ENCODE measurements around the gene DAND5.

The DAND5 gene

GRCh38 chr19:12994701-12995595, 25.6 kb downstream of the DAND5 start, which contains the start of gene NFIX:
Gene NFIX, plus strand, starts transcription at chr19:12995475. Its CDS starts 363 bp downstream, at chr19:12995838.
- DNase-seq = peak; percentile 29 to 47

GRCh38 chr19:12995596-12996405, 26.4 kb downstream of the DAND5 start:
- no peak for DNase-seq

DNA sequence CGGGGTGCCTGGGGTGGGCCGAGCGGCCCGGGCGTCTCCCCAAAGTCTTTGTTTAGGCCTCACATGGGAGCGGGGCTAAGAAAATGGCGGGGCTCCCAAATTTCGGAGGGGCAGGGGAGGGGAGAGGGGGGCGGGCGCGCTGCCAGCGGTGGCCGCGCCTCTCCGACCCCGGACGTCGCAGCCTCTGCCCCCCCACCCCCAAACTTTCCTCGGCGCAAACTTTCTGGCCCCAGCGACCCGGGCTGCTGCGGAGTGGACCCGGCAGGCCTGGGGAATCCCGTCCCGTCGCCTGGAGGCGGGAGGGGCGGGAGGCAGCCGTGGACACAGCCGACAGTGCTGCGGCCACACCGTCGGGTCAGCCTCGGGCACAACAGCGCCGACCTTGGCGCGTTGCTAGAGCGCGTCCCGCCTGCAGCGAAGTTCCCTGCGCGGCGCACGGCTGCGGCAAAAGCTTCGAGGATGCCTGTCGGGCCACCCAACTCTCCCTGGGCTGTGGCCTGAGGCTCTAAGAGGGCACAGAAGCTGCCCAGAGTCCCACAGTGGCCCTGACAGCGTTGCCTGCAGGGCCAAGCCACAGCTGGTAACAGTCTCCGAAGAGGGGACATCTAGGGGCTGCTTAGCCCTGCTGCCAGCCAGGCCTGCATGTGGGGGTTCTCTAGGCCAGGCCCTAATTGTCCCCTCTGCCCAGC, 27.2 kb downstream of the DAND5 start:
- DNase-seq = no peak

DNA sequence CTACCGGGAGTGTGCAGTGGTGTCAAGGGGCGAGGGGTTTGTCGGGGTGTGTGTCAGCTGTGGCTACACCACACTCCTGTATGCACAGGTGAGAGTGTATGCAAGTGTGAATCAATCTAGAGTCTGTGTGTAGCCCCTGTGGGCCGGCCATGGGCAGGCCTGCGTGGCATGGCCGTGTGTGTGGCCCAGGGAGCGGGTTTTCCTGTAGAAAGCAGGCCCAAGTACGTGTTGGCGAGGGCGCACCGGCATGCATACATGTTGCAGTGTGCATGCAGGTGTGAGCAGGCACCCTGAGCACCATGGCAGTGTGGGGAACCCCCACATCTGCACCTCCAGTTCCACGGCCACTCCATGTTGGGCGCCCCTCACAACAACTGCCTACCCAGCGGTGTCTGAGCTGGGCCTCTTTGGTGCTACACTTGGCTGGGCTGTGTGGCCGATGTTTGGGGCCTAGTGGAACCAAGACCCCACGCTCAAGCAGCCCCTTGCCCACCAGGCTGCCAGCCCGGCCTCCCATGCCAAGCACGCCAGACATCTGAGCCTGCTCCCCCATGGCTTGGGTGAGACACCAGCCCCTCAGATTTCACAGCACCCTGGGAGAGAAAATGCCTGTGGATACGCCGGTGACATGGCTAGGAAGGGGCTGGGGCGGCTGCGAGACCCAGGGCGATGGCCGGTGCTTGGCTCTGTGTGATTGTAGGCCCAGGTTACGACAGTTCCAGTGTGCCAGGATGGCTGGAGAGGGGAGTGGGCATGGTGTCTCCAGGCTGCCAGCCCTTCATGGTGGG, 28.0 kb downstream of the DAND5 start:
- no peak for DNase-seq

- no peak for DNase-seq
Measured at GRCh38 chr19:12997967-12998940, 28.9 kb downstream of the DAND5 start.

DNA sequence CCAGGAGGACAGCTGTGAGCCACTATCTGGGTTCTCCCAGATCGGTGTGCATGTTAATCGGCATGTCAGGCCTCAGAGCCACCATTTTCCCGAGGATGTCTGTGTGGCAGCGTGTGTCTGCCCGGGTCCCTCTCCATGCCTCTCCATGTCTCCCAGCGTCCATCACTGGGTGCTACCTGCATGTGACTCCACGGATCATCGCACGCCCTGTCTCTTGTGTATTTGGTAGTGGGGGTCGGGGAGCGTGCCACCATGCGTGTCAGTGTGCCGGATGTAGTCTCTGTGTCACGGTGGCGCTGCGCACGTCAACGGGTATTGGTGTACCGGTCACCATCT, 31.8 kb downstream of the DAND5 start:
- no peak for DNase-seq

- no peak for DNase-seq
Measured at GRCh38 chr19:13001502-13002165, 32.3 kb downstream of the DAND5 start.

GRCh38 chr19:13002166-13002898, 33.0 kb downstream of the DAND5 start:
- no peak for DNase-seq

DNA sequence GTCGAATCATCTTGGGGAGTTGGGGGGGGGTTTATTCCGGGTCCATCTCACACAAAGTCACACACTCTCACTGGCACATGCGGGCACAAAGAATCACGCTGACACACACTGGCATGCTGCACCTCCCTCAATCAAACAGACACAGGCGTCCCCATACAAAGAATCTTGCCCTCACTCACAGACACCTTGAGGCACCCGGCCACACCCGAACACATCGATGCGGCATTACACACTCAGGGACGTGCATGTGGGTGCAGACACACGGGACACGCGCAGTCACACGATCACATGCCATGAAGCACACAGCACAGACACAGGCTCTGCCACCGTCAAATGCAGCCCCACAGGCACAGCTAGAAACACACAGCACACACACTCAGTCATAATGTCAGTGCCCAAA, 33.7 kb downstream of the DAND5 start:
- no peak for DNase-seq

DNA sequence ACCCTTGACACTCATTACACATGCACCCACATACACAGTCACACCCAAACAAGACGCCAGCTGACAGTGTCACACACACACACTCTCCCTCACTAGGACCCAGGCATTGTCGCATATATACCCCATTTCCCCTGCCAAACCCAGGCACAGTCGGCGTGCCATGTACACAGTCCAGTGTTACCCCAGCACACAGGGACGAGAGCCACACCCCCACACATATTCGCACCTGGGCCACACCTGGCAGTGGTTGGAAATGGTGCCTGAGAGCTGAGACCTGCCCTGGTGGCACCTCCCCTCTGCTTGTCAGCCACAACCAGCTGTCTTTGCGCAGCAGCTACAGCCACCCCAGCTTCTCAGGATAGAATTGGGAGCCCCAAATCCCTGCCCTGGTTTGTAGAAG, 34.9 kb downstream of the DAND5 start:
- no peak for DNase-seq

DNA sequence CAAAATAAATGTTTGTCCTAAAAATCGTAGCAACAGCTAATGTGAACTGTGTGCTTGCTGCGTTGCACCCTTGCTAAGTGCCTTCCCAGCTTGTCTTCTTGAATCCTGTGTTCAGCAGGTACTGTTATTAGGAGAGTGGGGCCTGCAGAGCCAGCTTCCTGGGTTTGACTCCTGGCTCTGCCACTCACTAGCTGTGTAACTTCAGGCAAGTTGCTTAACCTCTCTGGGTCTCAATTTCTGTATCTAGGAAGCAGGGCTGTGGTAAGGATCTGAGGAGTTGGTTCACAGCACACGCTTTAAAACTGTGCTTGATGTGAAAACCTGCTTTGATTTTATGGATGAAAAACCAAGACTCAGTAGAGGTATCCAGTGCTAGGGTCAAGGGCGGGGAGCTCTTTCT, 35.9 kb downstream of the DAND5 start:
- DNase-seq = no peak

DNA sequence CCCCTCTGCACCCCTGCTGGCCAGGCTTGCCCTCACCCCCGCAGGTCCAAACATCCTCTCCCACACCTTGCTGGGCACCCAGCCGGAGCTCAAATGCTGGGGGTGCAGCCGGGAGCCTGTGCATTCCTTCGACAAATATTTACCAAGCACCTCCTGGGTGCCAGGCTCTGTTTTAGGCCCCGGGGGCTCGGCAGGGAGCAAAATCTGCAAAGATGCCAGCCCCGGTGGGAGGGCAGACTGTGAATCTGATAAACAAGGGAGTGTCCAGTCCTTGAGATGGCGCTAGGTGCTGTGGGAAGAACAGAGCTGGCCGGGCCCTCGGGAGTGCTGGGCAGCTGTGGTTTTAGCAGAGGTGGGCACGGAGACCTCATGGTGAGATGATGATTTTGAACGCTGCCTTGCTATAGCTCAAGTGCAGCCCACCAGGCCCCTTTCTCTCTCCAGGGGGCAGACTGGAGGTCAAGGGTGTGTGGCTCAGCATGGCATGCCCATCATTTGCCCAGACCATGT, 36.5 kb downstream of the DAND5 start:
- no peak for DNase-seq

GRCh38 chr19:13006431-13007281, 37.3 kb downstream of the DAND5 start:
- DNase-seq = no peak

DNA sequence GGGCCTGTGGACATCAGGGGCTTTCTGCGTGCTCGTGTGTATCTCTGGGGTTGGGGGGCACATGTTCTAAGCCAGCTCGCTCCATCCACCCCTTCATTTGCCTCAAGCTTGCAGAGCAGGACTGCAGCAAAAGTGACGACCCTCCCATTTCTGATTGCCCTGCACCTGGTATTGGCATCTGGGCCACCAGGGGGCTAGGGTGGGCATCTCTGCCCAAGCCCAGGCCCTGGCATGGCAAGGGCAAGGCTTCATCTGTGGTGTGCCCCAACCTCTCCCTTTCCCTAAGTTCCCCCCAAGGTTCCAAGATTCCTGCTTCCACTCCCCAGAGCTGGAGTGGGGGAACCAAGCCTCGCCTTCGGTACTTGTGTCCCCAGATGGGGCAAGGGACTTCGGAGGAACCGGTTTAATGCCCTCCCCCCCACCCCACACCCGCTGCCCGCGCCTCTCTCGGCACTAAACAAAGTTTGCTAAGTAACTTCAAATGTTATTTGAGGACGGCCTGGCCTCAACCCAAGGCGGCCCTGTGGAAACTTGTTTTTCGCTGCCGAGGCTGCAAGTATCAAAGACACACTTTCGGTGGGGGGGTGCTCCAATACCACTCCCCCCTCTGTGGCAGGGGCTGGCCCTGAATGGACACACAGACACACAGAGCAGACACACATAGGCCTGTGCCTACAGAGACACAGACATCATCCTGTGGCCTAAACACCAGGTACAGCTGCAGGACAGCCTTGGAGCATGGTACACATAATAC, 38.1 kb downstream of the DAND5 start:
- DNase-seq = no peak

DNA sequence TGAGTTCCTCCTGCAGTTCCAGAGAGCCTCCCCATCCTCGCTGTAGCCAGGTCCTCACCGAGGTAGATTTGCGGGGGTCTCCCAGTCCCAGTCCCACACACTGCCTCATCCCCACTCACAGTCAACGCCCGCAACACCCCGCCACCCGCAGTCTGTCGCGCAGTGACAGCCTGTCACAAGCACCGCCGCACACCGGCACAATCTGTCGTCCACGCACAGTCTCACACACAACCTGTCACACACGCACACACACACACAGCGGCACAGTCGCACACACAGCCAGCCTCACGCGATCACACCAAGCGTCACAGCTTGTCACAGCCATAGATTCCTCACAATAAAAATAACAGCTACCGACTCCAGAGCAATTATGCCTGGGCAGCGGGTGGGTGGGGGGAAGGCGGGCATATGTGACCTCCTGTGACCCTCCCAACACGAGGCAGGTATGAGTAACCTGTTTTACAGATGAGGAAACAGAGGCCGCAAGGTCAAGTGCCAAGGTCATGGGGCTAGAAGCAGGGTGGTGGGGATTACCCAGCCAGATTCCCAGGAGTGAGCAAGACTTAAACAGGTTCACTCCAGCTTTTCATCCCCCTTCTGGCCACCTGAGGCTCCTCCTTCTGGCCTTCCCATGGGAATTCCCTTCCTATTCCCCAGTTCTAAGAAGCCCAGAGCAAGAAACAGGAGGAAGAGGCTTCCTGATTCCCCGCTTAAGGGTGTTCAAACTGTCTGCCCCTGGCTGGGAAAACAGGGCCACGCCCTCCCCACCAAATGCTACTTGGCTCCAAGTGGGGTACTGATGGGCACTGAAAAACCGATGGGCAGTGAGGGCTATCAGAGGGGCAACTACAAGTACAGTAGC, 39.8 kb downstream of the DAND5 start:
- DNase-seq = no peak

DNA sequence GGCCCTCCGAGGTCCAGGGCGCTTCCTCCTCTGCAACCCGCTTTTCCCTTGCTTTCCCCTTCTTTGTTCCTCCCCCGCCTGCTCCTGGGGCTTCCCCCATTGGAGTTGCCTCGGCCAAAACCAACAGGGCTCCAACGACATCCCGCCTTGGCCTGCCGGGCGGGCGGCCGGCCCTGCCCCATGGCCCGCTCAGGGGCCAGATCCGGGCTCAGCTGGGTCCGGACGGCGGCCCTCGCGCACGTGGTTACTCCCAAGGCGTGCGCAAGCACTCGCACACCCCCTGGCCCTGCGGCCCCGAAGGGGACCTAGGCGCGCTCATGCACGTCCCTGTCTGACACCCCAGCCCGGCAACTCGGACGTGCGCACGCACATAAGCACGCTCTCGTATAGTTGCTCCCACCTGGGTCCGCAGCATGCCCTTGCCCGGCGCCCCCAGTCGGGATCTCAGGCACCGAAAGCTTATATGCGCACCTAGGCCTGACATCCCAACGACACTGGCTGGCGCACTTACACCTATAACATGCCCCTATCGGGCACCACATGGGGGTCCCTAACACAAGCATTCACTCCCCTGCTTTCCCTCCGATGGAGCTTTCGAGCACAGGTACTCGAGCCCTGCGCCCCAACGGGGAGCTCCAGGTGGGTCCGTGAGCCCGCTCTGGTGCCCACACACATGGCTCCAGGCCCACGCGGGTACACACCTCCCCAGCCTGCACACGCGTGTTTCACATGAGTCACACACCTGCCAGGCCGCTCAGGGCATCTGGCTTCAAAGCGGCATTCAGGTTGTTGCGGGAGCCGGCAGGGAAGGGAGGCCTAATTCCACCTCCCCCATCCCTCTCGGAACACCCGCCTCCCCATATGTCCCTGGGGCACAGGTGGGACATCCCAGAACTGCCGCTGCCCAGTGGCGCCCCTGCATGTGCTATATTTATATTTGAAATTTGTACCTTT, 40.9 kb downstream of the DAND5 start:
- DNase-seq = no peak

All from inflammatory macrophage (primary cell).